PC-3 (cell line): Measurements from ENCODE around the gene NEGR1.

Experiments
- CTCF ChIP-seq: fragments of 300-600 bp; sonication (generic); conservative IDR thresholded peaks from 2 replicates; pipeline ENCODE4 v1.5.1; 2017; ENCODE audit warnings: antibody characterized with exemption, low read depth, mild to moderate bottlenecking, low read length
- EZH2 ChIP-seq: fragments of 300-600 bp; sonication (generic); IDR thresholded peaks from one replicate; pipeline ENCODE4 v1.6.1; 2017; ENCODE audit warnings: antibody characterized with exemption, mild to moderate bottlenecking, low read length; ENCODE audit not compliant: unreplicated experiment

GRCh38 chr1:71796006-71796405 lies 486.3 kb downstream of the NEGR1 start:
- no peak; the same call in 1 of the 2 replicates for TF ChIP-seq CTCF
- no peak for TF ChIP-seq EZH2
